GM19324 (cell line): Measurements from ENCODE around the gene CANT1.

ENCODE experiments used
- ATAC-seq: cut with Tn5 transposase; IDR thresholded peaks from one replicate; pipeline ENCODE4 v1.9.1; 2021; ENCODE audit warnings: mild to moderate bottlenecking, moderate library complexity; ENCODE audit not compliant: unreplicated experiment, low FRiP score

CANT1 gene

DNA sequence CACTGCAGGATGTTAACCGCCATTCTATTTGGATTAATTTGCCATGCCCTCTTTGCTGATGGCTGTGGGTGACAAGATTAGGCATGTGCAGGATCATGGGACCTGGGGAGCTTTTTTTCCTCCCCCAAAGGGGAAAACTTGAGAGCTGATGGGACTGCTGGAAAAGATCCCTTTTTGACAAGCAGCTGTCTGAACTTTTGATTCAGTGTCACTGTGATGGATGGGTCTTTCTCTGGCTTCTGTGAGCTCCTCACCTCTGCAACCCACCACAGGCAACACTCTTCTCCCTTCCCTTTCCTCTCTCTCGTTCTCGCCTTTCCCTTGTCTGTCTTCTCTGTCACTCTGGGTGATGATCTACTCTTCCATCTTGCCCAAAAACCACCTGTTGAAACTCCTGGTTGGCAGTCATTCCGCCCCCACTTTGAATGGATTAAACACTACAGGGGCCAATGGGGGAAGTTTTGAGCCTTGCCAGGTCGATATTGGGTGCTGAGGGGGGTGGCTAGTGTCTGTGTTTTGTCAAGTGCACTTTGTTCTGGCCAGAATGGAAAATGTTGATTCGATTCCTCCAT is 3.1 kb upstream of the CANT1 start:
- no peak for ATAC-seq

DNA sequence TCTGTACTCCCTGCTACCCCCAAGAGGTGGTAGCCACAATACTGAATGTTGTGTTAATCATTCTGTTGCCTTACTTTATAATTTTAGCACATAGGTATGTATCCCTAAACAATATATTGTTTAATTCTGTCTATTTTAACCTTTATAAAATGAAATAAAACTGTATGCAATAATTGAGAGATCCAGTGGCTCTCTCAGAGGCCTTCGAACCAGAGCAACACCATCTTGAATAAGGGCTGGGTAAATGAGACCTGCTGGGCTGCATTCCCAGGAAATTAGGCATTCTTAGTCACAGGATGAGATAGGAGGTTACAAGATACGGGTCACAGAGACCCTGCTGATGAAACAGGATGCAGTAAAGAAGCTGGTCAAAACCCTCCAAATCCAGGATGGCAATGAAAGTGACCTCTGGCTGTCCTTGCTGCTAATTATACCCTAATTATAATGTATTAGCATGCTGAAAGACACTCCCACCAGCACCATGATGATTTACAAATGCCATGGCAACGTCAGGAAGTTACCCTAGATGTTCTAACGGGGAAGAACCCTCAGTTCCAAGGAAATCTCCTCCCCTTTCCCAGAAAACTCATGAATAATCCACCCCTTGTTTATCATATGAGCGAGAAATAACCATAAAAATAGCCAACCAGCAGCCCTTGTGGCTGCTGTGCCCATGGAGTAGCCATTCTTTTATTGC is 2.0 kb upstream of the CANT1 start:
- ATAC-seq, result no peak

DNA sequence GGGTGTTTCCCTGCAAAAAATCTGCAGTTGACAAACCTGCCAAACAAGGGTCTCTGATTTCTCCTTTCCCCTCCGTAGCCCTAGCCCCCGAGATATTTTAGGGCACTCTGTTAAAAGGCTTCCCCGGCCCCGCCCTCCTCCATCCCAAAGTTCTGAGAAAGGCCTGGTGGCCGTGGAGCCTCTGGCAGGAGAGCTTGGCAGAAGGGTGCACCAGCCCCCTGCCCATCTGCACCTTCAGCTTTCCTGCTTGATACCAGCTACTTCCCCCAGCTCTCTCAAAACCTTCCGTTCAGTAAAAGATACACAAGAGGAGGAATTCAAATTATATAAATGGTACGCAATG is 711 bp upstream of the CANT1 start:
- ATAC-seq, result no peak

DNA sequence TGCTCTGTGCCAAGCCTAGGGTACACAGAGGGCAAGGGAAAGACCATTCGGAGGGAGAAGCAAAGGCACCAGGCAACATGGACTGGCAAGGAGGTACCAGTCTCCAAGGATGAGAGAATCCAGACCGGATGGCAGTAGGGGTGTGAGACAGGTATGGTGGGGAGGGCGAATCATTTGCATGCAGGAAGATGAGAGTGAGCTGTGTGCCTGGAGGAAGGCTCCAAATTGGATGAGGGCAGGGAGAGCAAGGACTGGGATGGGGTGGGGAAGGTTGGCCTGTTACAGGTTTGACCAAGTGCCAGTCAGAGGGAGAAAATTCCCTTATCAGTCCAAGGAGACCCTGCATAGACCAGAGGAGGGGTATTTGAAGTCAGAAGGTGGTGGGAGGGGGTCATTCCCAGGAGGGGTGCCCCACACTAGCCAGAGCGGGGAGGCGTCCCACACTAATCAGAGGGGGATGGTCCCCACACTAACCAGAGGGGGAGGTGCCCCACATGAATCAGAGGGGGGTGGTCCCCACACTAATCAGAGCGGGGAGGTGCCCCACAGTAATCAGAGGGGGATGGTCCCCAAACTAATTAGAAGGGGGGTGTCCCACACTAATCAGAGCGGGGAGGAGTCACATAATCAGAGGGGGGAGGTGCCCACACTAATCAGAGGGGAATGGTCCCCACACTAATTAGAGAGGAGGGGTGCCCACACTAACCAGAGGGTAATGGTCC is 737 bp downstream of the CANT1 start:
- no peak for ATAC-seq

DNA sequence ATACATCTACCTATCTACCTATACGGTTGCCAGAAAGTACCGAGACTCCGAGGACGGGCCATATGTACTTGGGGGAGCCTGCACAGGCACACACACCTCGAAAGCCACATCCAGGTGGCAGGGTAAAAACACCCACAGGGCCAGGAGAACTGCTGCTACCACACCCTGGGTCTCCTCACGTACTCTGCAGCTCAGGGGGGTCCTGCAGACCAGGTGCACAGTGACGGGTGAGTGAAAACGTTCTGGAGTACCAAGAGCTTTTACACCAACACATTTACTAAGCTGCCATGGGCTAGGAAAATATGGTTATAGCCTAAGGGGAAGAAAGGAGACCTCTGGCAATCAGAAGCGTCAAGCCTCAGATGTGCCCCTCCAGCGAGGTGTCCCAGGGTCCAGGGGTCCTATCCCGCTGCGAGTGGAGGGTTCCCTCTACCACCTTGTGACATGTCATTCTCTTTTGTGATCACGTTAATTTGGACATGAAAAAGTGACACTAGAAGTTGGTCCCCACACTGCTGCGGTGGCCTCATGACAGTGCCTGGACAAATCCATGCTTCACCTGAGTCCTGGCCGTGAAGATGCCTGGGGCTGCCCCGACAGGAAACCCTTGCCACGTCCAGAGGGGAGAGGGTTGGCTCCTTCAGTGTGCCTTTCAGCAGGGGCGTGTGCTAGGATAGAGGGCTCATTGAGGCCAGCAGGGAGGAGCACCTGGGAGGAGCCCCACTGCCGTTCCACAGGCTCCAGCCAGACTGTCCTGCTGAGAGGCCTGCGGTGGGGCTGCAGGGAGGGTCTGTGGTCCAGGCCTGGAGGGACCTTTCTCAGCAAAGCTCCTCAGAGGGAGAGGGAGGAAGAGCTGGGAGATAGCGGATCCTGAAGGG is 1.8 kb downstream of the CANT1 start:
- no peak for ATAC-seq

DNA sequence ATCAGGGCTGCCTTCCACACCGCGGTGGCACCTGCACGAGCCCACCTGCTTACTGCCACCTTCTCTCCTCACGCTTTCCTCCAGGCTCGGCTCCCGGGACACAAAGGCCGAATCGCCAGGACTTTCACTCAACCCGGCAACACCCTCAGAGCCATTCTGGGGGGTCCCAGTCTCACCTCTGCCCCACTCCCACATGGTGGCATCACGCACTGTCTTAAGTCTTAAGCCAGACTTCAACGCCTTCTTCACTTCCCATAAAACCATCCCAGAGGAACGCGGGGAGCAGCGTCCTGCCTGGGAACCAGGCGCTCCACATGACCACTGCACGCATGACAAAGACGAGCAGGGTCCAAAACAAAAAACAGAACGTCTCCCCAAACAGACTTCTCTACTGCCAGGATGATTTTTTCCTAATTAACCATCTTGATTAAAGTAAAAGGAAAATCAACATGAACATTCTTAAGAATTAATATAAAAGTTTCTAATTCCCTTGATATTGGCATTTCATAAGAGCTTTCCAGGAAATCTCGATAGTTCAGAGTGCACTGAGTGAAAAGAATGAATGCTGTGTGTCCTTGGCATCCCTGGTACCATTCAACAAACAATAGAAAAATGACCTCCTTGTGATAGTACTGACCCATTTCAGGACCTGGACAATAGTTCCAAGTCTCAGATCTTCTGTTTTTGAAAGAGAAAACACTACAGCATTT is 2.6 kb downstream of the CANT1 start:
- ATAC-seq, result no peak

DNA sequence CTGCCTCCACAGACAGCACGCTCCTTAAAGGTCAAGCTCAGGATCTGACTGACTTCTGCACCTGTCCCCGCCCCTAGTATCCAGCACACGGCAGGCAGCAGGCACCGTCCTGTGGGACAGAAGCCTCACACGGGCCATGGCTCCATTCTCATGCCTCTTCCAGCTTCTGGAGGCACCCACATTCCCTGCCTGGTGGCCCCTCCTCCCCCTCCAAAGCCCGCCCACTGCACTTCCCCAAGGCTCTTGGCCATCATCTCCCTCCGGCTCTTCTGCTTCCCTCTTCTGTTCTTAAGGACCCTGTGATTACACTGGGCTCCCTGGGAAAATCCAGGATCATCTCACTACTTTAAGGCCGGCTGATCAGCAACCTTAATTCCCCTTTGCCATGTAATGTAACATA is 3.5 kb downstream of the CANT1 start:
- no peak for ATAC-seq

DNA sequence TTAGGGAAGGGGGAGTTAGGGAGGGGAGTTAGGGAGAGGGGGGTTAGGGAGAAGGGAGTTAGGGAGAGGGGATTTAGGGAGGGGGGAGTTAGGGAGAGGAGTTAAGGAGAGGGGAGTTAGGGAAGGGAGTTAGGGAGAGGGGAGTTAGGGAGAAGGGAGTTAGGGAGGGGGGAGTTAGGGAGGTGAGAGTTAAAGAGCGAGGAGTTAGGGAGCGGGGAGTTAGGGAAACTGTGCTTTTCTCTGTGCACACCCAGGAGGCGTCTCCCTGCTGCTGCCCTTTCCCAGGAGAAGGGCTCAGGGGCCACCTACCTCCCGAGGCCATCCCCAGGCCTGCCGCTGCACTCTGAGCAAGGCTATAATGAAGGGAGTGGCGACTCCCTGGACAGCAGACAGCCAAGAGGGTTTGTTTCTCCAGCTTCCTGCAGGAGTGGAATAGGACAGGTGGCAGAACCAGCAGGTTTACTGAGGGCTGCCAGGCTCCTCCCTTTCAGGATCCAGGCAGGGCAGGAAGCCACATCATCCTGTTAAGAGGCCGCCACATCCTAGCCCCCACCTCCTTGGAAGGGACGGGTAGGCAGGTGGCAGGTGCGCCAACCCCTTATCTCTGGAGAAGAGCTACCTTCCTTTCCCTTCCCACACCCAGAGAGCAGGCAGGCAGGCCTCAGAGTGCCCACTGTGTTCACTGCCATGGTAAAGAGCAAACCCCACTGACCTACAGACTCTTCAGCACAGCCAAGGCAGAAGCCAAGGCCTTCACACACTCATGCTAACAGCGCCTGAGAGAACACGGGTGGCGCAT is 4.3 kb downstream of the CANT1 start:
- no peak for ATAC-seq

DNA sequence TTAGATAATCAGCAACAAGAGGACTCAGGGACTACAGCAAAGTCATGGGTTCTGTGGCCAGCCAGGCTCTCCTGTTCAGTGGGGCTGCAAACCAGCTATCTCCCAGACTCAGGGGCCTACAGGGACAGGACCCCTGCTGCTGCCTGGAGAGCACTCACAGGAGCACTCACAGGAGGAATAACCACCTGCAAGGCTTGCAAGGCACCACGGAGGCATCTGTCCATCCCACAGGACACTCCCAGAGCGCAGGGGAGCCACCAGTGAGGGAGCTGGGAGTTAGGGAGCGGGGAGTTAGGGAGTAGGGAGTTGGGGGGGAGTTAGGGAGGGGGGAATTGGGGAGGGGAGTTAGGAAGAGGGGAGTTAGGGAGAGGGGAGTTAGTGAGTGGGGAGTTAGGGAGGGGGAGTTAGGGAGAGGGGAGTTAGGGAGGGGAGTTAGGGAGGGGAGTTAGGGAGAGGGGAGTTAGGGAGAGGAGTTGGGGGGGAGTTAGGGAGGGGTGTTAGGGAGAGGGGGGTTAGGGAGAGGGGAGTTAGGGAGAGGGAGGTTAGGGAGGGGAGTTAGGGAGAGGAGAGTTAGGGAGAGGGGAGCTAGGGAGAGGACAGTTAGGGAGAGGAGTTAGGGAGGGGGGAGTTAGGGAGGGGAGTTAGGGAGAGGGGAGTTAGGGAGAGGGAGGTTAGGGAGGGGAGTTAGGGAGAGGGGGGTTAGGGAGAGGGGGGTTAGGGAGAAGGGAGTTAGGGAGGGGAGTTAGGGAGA is 5.7 kb downstream of the CANT1 start:
- no peak for ATAC-seq

DNA sequence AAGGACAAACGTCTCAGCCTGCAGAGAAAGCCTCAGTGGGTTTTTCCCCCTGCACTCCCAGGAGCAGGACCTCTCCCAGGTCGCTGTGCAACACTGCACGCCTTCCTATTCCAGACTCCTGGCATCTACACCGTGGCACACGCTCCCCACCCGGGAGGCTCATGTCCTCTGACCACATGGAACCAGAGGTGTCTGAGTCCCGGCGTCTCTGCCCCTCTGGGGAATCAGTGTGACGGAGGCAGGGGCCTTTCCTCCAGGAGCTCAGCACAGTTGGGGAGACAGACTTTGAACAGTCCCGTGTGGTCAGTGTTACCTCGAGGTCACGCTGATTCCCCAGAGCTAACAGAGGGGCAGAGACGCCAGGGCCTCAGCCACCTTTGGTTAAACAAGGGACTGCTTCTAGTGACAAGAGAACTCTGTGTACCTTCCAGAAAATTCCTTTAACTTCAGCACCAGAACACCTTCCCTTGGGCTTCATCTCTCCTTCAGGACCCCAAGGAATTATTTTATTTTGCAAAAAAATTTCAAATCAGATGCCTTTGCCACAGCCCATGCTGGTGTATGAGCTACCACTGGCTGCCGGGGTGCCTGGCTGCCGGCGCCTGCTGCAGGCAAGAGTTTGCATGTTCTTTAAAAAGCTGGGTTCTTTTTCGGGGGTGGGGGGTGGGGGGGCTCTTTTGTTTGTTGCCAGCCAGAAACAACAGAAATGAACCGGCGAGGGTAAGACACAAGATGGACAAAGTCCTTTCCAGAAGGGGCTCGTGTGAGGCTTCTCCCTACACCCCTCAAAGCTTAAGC is 6.6 kb downstream of the CANT1 start:
- no peak for ATAC-seq

DNA sequence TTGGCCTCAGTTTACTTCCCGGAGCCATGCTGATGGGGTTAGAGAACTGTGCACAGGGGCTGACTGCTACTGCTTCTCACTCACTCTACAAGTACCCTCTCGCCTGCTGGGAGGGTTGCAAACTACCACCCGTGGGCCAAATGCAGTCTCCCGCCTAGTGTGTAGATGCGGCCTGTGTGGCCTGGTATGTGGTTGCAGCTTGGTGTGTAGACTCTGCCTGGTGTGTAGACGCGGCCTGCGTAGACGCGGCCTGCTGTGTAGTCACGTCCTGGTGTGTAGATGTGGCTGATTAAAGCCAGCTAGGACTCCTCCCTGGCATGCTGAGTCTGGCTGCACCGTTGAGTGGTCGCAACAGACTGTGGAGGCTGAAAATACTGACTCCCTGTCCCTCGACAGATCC is 7.3 kb downstream of the CANT1 start:
- no peak for ATAC-seq

DNA sequence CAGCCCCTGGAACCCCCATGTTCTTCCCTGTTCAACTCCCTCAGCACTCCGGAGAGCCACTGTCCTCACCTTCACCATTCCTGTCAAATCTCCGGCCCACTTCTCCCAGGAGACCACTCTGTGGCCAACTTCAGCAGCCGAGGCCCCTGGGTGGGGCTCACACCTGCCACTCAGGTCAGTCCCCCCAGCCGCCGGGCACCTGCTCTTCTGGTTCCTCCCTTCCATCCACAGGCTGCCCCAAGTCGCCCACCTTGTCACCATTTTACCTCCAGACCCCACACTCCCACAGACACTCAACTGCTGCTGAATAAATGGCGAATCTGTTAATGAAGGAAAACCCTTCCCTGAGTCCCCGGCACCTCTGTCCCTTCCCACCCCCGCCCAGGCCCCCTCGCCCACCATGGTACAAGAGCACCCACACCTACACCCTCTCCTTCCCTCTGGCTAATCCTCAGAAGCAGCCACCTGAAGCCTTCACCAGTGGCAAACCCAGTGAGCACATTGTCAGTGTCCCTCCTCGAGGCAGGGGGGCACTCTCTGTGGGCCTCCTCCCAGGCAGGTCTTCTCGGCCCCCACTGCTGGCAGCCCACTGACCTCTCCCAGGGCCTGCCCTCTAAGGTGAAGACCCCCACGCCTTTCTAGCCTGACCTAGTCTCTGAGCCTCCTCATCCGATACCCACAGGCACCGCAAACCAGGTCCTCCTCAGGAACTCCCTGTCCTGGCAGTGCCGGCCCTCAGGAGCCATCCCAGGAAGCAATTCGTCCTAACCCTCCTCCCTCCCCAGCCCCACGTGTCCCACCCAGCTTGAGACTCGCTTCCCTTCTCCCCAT is 8.2 kb downstream of the CANT1 start:
- no peak for ATAC-seq

DNA sequence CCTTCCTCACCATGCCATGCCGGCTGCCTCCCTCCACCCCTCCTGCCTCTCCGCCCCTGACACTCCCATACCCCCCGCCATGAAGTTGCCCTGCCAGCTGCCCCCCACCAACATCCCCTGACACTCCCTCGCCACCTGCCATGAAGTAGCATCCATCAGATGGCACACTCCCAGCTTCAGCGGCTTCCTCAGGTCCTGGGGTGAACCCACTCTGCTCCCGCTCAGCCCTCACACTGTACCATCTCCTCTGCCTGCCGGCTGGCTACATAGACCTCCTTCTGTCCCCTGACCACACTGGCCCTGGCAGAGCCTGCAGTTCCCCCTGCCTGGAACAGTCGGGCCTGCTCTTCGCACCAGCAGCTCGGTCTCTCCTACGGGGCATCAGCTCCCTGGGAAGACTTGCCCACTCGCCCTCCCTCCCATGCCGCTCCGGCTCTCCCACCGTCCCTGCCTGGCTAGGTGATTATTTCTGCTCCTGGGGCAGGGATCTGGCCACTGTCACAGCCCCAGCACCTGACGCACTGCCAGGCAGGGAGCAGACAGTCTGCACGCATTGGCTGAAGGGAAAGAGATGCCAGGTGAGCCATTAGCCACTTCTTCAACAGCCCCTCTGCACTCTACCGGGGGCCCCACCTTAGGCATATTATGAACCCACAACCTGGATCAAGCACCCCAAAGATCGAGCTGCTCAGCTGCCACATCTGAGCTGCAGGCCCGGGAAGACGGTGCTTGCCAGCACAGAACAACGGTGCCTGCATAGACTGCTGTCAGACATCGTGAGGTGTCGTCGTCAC is 9.0 kb downstream of the CANT1 start:
- no peak for ATAC-seq

DNA sequence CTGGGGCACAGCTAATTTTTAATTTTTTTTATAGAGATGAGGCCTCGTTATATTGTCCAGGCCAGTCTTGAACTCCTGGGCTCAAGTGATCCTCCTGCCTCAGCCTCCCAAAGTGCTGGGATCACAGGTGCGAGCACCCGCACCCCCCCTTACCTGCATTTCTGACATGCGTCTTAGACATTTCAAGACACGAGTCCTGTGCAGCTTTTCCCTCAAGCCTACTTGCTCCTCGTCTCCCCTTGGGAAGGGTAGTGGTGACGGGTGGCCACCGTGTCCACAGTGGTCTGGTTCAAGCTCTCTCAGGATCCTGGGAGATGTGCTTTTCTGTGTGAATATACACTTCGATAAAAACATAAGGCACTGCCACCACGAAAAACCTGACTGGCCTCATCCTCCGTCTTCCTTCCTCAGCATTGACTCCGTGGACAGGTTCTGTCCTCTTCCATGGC is 9.6 kb downstream of the CANT1 start:
- ATAC-seq, result no peak

DNA sequence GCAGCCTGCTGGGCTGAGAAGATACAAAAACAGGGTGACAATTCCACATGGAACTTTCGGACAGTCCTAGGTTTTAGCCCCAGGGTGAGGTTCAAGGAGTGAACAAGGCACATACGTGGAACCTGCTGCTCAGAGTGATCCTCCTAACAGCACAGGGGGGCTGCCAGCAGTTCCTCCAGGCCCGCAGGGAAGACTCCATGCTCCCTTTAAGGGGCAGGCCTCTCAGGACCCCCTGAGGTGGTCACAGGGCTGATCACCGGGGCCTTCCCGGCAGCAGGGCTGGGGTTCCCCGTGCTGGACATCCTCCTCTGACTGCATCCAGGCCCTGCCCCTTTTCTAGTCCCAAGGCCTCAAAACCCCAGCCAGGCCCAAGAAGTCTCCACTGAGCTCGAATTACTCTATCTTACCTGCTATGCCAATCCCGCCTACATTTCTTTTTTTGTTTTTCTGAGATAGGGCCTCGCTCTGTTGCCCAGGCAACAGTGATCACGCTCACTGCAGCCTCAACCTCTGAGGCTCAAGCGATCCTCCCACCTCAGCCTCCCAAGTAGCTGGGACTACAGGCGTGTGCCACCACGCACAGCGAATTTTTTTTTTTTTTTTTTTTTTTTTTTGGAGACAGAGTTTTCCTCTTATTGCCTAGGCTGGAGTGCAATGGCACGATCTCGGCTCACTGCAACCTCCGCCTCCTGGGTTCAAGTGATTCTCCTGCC is 10.4 kb downstream of the CANT1 start:
- no peak for ATAC-seq
